PC-9 (cell line): ENCODE measurements around the gene STC2. TPM values are rescaled to one million over a fixed set of nuclear protein-coding genes. Genes with fewer than 3 reads are reported as not detected.

Experiments
- BruUV-seq: library from RNA; stranded (reverse); fragments of 400-500 nt; replicated peaks from 2 replicates; lab custom pipeline; 2021; lab: Mats Ljungman, UMichigan
- CTCF ChIA-PET: fragments of 300-600 bp; sonication (Branson Sonifier 250); formaldehyde crosslinking; loops from one replicate; lab custom pipeline; 2022; ENCODE audit warnings: antibody characterized with exemption; lab: Charles Lee
- POLR2A ChIA-PET: fragments of 300-600 bp; sonication (Branson Sonifier 250); formaldehyde crosslinking; loops from one replicate; lab custom pipeline; 2022; ENCODE audit warnings: antibody characterized with exemption; ENCODE audit not compliant: unreplicated experiment; lab: Charles Lee
- DNase-seq, 2 experiments: peaks; one replicate each; pipeline versions ENCODE4 v3.0.0 to v3.0.0-alpha.2; 2015 to 2022; ENCODE audit warnings: mixed read lengths in 1 of 2
- H2AFZ ChIP-seq: fragments of 200-600 bp; sonication (generic); 2 replicates; pipeline ENCODE4 v1.8.1; 2017; ENCODE audit warnings: antibody characterized with exemption
- H3F3A ChIP-seq: fragments of 200-600 bp; sonication (generic); 2 replicates; pipeline ENCODE4 v1.8.1; 2017; ENCODE audit warnings: antibody characterized with exemption, mild to moderate bottlenecking, low read depth; ENCODE audit not compliant: insufficient read depth
- H3K27ac ChIP-seq: fragments of 200-600 bp; sonication (generic); 2 replicates; pipeline ENCODE4 v1.6.1; 2016; ENCODE audit warnings: mixed run types
- H3K27me3 ChIP-seq: fragments of 200-600 bp; sonication (generic); 2 replicates; pipeline ENCODE4 v1.6.1; 2016; ENCODE audit warnings: low read depth, mixed run types; ENCODE audit not compliant: insufficient read depth
- H3K36me3 ChIP-seq: fragments of 200-600 bp; sonication (generic); 2 replicates; pipeline ENCODE4 v1.6.1; 2016; ENCODE audit warnings: low read depth, mixed run types
- H3K4me1 ChIP-seq: fragments of 200-600 bp; sonication (generic); replicated peaks from 2 replicates; pipeline ENCODE4 v1.6.1; 2016; ENCODE audit warnings: mixed run types; ENCODE audit not compliant: insufficient read depth
- H3K4me2 ChIP-seq: fragments of 200-600 bp; sonication (generic); 2 replicates; pipeline ENCODE4 v1.6.1; 2017; ENCODE audit warnings: mixed run types
- H3K4me3 ChIP-seq: fragments of 200-600 bp; sonication (generic); 2 replicates; pipeline ENCODE4 v1.6.1; 2016; ENCODE audit warnings: mixed run types
- H3K79me2 ChIP-seq: fragments of 200-600 bp; sonication (generic); 2 replicates; pipeline ENCODE4 v1.6.1; 2017; ENCODE audit warnings: low read depth, mixed run types
- H3K9me2 ChIP-seq: fragments of 200-600 bp; sonication (generic); 2 replicates; pipeline ENCODE4 v1.8.1; 2017; ENCODE audit warnings: mild to moderate bottlenecking; ENCODE audit not compliant: insufficient read depth
- H3K9me3 ChIP-seq: fragments of 200-600 bp; sonication (generic); 2 replicates; pipeline ENCODE4 v1.8.1; 2016; ENCODE audit warnings: low read depth; ENCODE audit not compliant: insufficient read depth
- H4K20me1 ChIP-seq: fragments of 200-600 bp; sonication (generic); 2 replicates; pipeline ENCODE4 v1.8.1; 2017; ENCODE audit not compliant: insufficient read depth
- CTCF ChIP-seq: fragments of 200-600 bp; sonication (generic); conservative IDR thresholded peaks from 2 replicates; pipeline ENCODE4 v1.6.1; 2017; ENCODE audit warnings: mixed run types, antibody characterized with exemption, mild to moderate bottlenecking, moderate library complexity
- EZH2 ChIP-seq: fragments of 200-600 bp; sonication (generic); IDR thresholded peaks from 2 replicates; pipeline ENCODE4 v1.8.0; 2017; ENCODE audit warnings: antibody characterized with exemption, low read depth
- intact Hi-C: fragments of 100-400 bp; cut with micrococcal nuclease; formaldehyde crosslinking; loops from one replicate; pipeline ENCODE4 v1.10.0; 2022; ENCODE audit not compliant: unreplicated experiment
- total RNA-seq: library from RNA; stranded (reverse); gene quantifications from 2 replicates; pipeline ENCODE4 v1.2.3, GENCODE V29; 2021

Gene STC2
- total RNA-seq, 1 experiment from 2014 or later = 63.5 TPM

DNA sequence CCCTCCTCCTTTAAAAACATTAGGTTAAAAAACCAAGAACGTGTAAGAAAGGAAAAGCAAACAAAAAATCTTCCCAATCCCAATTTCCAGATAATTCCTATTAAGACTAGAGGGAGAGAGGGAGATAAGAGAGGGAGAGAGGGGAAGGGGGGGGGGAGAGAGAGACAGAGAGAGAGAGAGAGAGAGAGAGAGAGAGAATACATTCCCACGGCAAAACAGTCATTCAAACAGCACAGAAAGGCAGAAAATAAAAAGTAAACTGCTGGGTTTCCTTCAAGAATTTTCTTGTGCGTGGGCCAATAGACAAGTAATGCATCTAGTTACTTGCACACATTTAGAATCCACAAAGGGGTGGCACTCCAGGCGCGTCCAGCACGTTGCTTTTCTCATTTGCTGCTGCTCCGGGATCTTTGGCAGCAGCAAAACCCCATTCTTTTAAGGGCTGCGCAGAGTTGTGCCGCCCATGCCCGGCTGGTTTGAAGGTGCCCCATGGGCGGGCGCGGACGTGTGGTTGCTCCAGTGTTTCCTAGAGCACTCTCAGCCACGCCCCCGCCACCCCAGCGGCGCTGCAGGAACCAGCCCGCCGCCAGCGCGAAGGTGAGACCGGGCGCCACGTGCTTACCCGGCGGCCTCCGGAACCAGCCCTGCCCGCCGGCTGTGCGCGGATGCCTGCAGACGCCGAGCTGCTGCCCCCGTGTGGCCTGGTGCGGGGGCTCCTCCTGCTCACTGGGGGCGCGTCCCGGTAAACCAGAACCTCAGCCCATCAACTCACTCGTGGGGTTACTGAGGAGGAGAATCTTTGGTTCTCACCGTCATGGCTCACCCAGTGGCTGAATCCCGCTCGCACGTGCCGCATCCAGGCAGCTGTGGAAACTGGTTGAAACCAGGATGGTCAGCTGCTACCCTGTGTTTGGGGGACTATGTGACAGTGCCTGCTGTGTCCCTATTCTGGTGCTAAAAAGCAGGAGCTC lies 44.6 kb downstream of the STC2 start:
- TF ChIP-seq EZH2 = no peak
- peak; percentile 69 for TF ChIP-seq CTCF
- 0 out of 2 replicates have a peak, but pooled peaks cover 9% of the 10 kb centered on the region for H3K27me3 ChIP-seq
- H4K20me1 ChIP-seq = no peaks in the 10 kb centered on the region
- DNase-seq = peak; percentile 49 to 85
- no peaks in the 10 kb centered on the region for H3F3A ChIP-seq
- 0 out of 2 replicates have a peak, but pooled peaks cover 5% of the 10 kb centered on the region for H3K4me1 ChIP-seq
- peak overlapping the region; percentile 67 for H3K4me2 ChIP-seq
- no peak overlapping the region for H3K27ac ChIP-seq
- no peaks in the 10 kb centered on the region for H3K36me3 ChIP-seq
- H3K9me2 ChIP-seq = no peaks in the 10 kb centered on the region
- no TSS peak for BruUV-seq
- intact Hi-C loops = loop anchor here (1.0 to 10.0 kb wide), 5 partner anchors 79 to 577 kb away; partner anchors contain the start of gene ATP6V0E1
- H3K4me3 ChIP-seq = peak overlapping the region; percentile 40; the same call in 1 of the 2 replicates
- peaks cover 3% of the 10 kb centered on the region; the same call in 1 of the 2 replicates for H3K9me3 ChIP-seq
- ChIA-PET POLR2A (interaction anchor here (0.5 kb wide), 1 partner anchor 378 kb away, joined by 4 read pairs; no protein-coding TSS in a partner anchor), CTCF (interaction anchor here (0.5 kb wide), 2 partner anchors 50 to 144 kb away, joined by 3 to 5 read pairs; no protein-coding TSS in a partner anchor)
- no peaks in the 10 kb centered on the region for H3K79me2 ChIP-seq
- 0 out of 2 replicates have a peak overlapping the region, but pooled peaks have one; percentile 35 for H2AFZ ChIP-seq

DNA sequence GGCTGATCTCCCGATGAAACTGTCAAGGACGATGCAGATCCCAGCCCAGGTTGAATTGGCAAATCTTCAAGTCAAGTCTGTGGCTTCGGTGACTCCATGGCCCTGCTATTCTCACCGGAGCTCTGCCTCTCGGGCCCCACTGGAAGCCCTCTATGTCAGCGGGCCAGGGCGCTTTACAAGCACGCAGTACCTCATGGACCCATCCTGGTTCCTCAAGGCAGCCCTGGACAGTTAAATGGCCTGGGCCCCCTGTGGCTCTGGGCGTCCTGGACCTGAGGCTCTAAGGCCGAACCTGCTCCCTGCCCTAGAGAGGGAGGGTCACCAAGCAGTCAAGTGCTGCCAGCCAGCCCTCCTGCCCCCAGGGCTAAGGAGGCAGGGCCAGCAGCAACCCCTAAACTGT lies 45.3 kb downstream of the STC2 start:
- BruUV-seq = no TSS peak
- intact Hi-C loops = loop anchor here (1.0 to 10.0 kb wide), 5 partner anchors 78 to 576 kb away; partner anchors contain the start of gene ATP6V0E1
- Histone ChIP-seq H3K4me1 (0 out of 2 replicates have a peak, but pooled peaks cover 5% of the 10 kb centered on the region), H3K9me2 (no peaks in the 10 kb centered on the region), H3K27me3 (0 out of 2 replicates have a peak, but pooled peaks cover 9% of the 10 kb centered on the region), H3K4me2 (no peak overlapping the region), H3K36me3 (no peaks in the 10 kb centered on the region), H3F3A (no peaks in the 10 kb centered on the region), H4K20me1 (no peaks in the 10 kb centered on the region), H3K27ac (no peak overlapping the region), H3K9me3 (peaks cover 3% of the 10 kb centered on the region; the same call in 1 of the 2 replicates), H3K4me3 (no peak overlapping the region), H2AFZ (no peak overlapping the region), H3K79me2 (no peaks in the 10 kb centered on the region)
- DNase-seq = no peak
- CTCF ChIA-PET = no interaction called here
- POLR2A ChIA-PET = no interaction called here
- TF ChIP-seq CTCF (no peak), EZH2 (no peak)

DNA sequence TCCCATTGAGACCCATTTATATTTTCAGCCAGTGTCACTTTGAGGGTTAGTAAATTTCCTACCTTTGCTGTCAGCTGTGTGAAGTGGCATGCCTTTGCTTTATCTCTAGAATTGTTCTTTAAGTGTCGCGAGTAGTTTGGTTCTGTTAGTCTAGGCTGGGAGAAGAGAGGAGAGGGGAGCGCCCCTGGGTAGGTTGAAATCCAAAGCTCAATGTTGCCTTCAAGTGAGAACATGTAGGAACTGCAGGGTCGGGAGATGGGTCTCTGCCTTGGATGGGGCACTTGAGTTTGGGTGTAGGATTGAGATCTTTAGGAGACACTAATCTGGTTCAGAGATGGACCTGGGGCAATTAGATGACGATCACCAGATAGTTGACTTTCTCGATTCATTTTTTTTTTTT lies 46.3 kb downstream of the STC2 start:
- TF ChIP-seq EZH2 (no peak), CTCF (peak; percentile 49)
- POLR2A ChIA-PET = no interaction called here
- H3K9me3 ChIP-seq = peaks cover 3% of the 10 kb centered on the region; the same call in 1 of the 2 replicates
- CTCF ChIA-PET = interaction anchor here (0.6 to 0.7 kb wide), 4 partner anchors 80 to 571 kb away, joined by 3 to 13 read pairs (median 10); no protein-coding TSS in a partner anchor
- 0 out of 2 replicates have a peak, but pooled peaks cover 5% of the 10 kb centered on the region for H3K4me1 ChIP-seq
- intact Hi-C loops = loop anchor here (2.0 to 10.0 kb wide), 3 partner anchors 77 to 575 kb away; no protein-coding TSS in a partner anchor
- no peaks in the 10 kb centered on the region for H3K9me2 ChIP-seq
- no peaks in the 10 kb centered on the region for H3F3A ChIP-seq
- no peaks in the 10 kb centered on the region for H3K36me3 ChIP-seq
- BruUV-seq = no TSS peak
- H3K27me3 ChIP-seq = 0 out of 2 replicates have a peak, but pooled peaks cover 9% of the 10 kb centered on the region
- H2AFZ ChIP-seq = no peak overlapping the region
- H3K4me3 ChIP-seq = no peak overlapping the region
- no peak for DNase-seq
- H3K79me2 ChIP-seq = no peaks in the 10 kb centered on the region
- H3K4me2 ChIP-seq = no peak overlapping the region
- H4K20me1 ChIP-seq = no peaks in the 10 kb centered on the region
- no peak overlapping the region for H3K27ac ChIP-seq
